HEK293T (cell line): ENCODE measurements around the gene INSL4.

ENCODE experiments used
- CTCF ChIA-PET: fragments of 350-600 bp; formaldehyde crosslinking; extraction: SDS; loops from one replicate; lab custom pipeline; 2021; ENCODE audit warnings: antibody characterized with exemption, inconsistent platforms; lab: Yijun Ruan, JAX
- POLR2A ChIA-PET: fragments of 350-600 bp; formaldehyde crosslinking; extraction: SDS; loops from one replicate; lab custom pipeline; 2020; ENCODE audit warnings: antibody characterized with exemption, inconsistent platforms; lab: Yijun Ruan, JAX
- DNase-seq: peaks from one replicate; pipeline ENCODE4 v3.0.0; 2012; ENCODE audit warnings: mixed read lengths; ENCODE audit errors: extremely low spot score
- ARNT ChIP-seq: fragments of 450-650 bp; IDR thresholded peaks from 2 replicates; pipeline ENCODE4 v1.6.1; 2017; ENCODE audit warnings: mild to moderate bottlenecking
- BHLHE40 ChIP-seq: fragments of 450-650 bp; IDR thresholded peaks from 2 replicates; pipeline ENCODE4 v1.6.1; 2016; ENCODE audit warnings: mild to moderate bottlenecking, moderate library complexity, borderline replicate concordance
- CTBP1 ChIP-seq: fragments of 450-650 bp; IDR thresholded peaks from 2 replicates; pipeline ENCODE4 v1.6.1; 2016; ENCODE audit warnings: borderline replicate concordance
- ELF4 ChIP-seq: fragments of 450-650 bp; IDR thresholded peaks from 2 replicates; pipeline ENCODE4 v1.6.1; 2017; ENCODE audit warnings: antibody characterized with exemption
- FOXA1 ChIP-seq: fragments of 450-650 bp; IDR thresholded peaks from 2 replicates; pipeline ENCODE4 v1.6.1; 2016; ENCODE audit warnings: mild to moderate bottlenecking
- FOXK2 ChIP-seq: fragments of 450-650 bp; IDR thresholded peaks from 2 replicates; pipeline ENCODE4 v1.6.1; 2016; ENCODE audit warnings: mild to moderate bottlenecking
- FOXM1 ChIP-seq: fragments of 450-650 bp; IDR thresholded peaks from 2 replicates; pipeline ENCODE4 v1.6.1; 2017; ENCODE audit warnings: mild to moderate bottlenecking, borderline replicate concordance
- HDGF ChIP-seq: fragments of 450-650 bp; IDR thresholded peaks from 2 replicates; pipeline ENCODE4 v1.6.1; 2017; ENCODE audit warnings: antibody characterized with exemption, borderline replicate concordance
- L3MBTL2 ChIP-seq: fragments of 450-650 bp; conservative IDR thresholded peaks from 2 replicates; pipeline ENCODE4 v1.6.1; 2016; ENCODE audit warnings: mild to moderate bottlenecking
- LEF1 ChIP-seq: fragments of 450-650 bp; IDR thresholded peaks from 2 replicates; pipeline ENCODE4 v1.6.1; 2017; ENCODE audit warnings: mild to moderate bottlenecking, borderline replicate concordance
- NFRKB ChIP-seq: fragments of 450-650 bp; IDR thresholded peaks from 2 replicates; pipeline ENCODE4 v1.6.1; 2016; ENCODE audit warnings: mild to moderate bottlenecking, moderate library complexity
- SP1 ChIP-seq: fragments of 450-650 bp; IDR thresholded peaks from 2 replicates; pipeline ENCODE4 v1.6.1; 2017
- SUZ12 ChIP-seq: fragments of 450-650 bp; IDR thresholded peaks from 2 replicates; pipeline ENCODE4 v1.6.1; 2016; ENCODE audit warnings: mild to moderate bottlenecking
- TARDBP ChIP-seq: fragments of 450-650 bp; IDR thresholded peaks from 2 replicates; pipeline ENCODE4 v1.6.1; 2016
- ZNF384 ChIP-seq: fragments of 450-650 bp; IDR thresholded peaks from 2 replicates; pipeline ENCODE4 v1.6.1; 2016
- TF ChIP-seq, protein P1 (sequence below): fragments of 450-650 bp; IDR thresholded peaks from 2 replicates; pipeline ENCODE4 v1.6.1; 2016

Gene INSL4

GRCh38 chr9:5191985-5192384 lies 39.2 kb upstream of the INSL4 start:
- no peak for DNase-seq
- no peak for TF ChIP-seq ARNT
- TF ChIP-seq FOXM1 = no peak
- no peak for TF ChIP-seq ELF4
- no peak for TF ChIP-seq HDGF
- TF ChIP-seq NFRKB = no peak
- no peak for TF ChIP-seq FOXA1
- no peak for TF ChIP-seq BHLHE40
- no peak for TF ChIP-seq L3MBTL2
- no peak for TF ChIP-seq FOXK2
- no peak for TF ChIP-seq LEF1
- TF ChIP-seq, protein P1, sequence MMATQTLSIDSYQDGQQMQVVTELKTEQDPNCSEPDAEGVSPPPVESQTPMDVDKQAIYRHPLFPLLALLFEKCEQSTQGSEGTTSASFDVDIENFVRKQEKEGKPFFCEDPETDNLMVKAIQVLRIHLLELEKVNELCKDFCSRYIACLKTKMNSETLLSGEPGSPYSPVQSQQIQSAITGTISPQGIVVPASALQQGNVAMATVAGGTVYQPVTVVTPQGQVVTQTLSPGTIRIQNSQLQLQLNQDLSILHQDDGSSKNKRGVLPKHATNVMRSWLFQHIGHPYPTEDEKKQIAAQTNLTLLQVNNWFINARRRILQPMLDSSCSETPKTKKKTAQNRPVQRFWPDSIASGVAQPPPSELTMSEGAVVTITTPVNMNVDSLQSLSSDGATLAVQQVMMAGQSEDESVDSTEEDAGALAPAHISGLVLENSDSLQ = no peak
- CTCF ChIA-PET = no interaction called here
- POLR2A ChIA-PET = no interaction called here

DNA sequence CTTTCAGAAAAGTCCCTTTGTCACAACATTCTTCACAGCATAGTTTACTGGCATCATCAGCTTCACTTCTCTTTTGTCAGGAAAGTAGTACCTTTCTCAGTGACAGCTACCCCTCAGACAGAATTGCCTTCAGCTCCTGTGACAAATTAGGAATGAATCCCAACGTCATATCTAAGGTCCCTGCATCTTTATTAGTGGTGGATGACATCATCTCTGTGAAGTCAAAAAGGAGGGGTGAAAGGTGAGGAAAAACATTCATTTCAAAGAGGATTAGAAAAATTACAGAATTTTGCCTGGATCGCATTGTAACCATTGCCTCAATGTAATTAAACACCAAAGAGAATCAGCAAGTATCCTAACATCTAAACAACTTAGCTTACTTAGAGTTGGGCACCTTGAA lies 37.9 kb upstream of the INSL4 start:
- ChIA-PET CTCF (no interaction called here), POLR2A (no interaction called here)
- no peak for DNase-seq
- TF ChIP-seq ZNF384 (no peak), TARDBP (no peak), NFRKB (no peak), ELF4 (no peak), FOXK2 (no peak), HDGF (no peak), L3MBTL2 (no peak), SP1 (no peak)
- TF ChIP-seq, protein P1 = no peak

- TF ChIP-seq ARNT (no peak), FOXK2 (no peak), ELF4 (no peak), ZNF384 (no peak), FOXM1 (no peak)
- ChIA-PET CTCF (no interaction called here), POLR2A (interaction anchor here (0.7 kb wide), 1 partner anchor 24 kb away, joined by 3 read pairs; no protein-coding TSS in a partner anchor)
- DNase-seq = no peak
Observed at GRCh38 chr9:5195463-5195862, 35.8 kb upstream of the INSL4 start.

DNA sequence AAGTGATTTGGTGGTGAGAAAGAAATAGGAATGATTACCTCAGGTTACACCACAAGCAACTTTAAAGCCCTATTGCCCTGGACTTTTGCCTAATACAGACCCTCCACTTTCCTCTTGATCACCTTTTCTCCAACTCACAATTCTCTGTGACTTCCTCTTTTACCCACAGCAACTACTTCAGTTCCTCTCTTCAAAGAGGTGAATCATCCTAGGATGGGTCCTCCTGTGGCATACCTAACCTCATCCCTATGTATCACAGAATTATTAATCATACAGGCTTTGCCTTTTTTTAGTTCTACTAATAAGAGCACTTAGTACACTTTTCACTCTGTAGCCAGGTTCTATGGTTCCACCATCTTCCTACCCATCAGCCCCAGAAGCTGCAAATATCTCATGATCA lies 26.1 kb upstream of the INSL4 start:
- no peak for TF ChIP-seq BHLHE40
- no peak for TF ChIP-seq NFRKB
- no peak for TF ChIP-seq FOXA1
- no peak for TF ChIP-seq HDGF
- no peak for TF ChIP-seq ARNT
- DNase-seq = no peak
- CTCF ChIA-PET = no interaction called here
- POLR2A ChIA-PET = no interaction called here

DNA sequence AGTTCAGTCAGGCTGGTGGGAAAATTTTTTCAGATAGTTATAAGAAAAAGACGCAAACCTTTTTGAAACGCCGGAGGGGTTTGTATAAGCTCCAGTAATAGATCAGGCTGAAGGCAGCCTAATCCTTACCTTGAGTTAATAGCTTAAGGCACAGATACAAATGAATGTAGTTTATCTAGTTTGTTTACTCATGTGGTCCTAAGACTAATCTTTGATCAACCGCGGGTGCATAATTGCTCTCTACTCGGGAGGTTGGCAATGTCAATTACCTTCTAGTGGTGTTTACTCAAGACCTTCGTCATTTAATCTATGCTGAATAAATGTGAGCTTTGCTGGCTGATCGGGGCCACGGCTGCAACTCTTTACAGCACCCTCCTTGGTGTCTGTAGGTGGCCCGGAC lies 665 bp upstream of the INSL4 start:
- TF ChIP-seq SUZ12 (no peak), CTBP1 (no peak), ARNT (no peak), FOXA1 (no peak), ELF4 (no peak), TARDBP (no peak)
- CTCF ChIA-PET = no interaction called here
- no peak for DNase-seq
- POLR2A ChIA-PET = no interaction called here

DNA sequence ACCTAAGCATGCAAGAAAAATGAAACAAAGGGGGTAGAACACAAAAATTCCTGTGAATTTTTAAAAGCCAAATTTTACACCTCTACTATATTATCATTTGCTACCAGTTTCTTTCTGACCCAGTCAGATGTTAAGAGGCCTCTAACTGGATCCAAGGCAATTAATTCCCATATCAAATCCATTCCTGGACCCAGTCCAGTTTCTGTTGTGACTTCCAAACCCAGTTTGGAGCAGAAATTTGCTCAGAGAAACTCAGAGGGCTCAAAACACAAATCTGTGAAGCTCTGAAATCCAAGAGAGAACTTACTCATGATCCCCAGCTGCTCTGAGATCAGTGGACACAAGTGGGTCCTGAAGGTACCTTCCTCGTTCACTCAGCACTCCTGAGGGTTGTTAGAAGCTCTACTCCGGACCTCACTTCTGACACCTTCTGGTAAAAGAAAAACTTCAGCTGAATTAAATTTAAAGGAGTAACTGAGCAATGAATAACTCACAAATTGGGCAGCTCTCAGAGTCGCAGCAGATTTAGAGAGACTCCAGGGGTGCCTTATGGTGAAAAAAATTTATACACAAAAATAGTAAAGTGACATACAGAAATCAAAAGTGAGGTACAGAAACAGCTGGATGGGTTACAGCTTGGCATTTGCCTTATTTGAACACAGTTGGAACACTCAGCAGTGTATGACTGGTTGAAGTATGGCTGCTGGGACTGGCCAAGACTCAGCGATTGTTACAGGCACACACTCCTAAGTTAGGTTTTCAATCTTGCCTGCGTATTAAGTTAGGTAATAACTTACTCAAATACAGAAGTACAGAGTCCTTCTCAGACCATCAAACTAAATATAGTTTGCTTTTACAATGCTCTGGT lies 32.4 kb downstream of the INSL4 start:
- no peak for TF ChIP-seq L3MBTL2
- no peak for TF ChIP-seq CTBP1
- TF ChIP-seq BHLHE40 = no peak
- no peak for TF ChIP-seq ARNT
- no peak for TF ChIP-seq FOXA1
- no peak for TF ChIP-seq NFRKB
- TF ChIP-seq FOXM1 = no peak
- TF ChIP-seq TARDBP = no peak
- ChIA-PET POLR2A (no interaction called here), CTCF (interaction anchor here (0.6 kb wide), 1 partner anchor 514 kb away, joined by 4 read pairs; no protein-coding TSS in a partner anchor)
- DNase-seq = peak; percentile 7

- no peak for DNase-seq
- no peak for TF ChIP-seq HDGF
- TF ChIP-seq LEF1 = no peak
- no peak for TF ChIP-seq ARNT
- no peak for TF ChIP-seq FOXM1
- no peak for TF ChIP-seq SP1
- TF ChIP-seq BHLHE40 = no peak
- TF ChIP-seq L3MBTL2 = no peak
- no peak for TF ChIP-seq SUZ12
- TF ChIP-seq TARDBP = no peak
- no peak for TF ChIP-seq FOXA1
- no peak for TF ChIP-seq FOXK2
- TF ChIP-seq, protein P1 = no peak
- ChIA-PET CTCF (no interaction called here), POLR2A (no interaction called here)
Observed at GRCh38 chr9:5264219-5264595, 33.0 kb downstream of the INSL4 start.
